ENCODE measurements around the gene TGFB2. TPM values are rescaled to one million over a fixed set of nuclear protein-coding genes. Genes with fewer than 3 reads are reported as not detected.

Gene TGFB2
- polyA plus RNA-seq, 3 donors, result 13.6 to 16.4 (median 15.1) TPM

GRCh38 chr1:218382261-218382660 lies 37.1 kb downstream of the TGFB2 start:
- DNase-seq (ENCODE audit: low read depth in 3 of 3, low spot score in 2 of 3), result no peak

GRCh38 chr1:218383051-218383450 lies 37.9 kb downstream of the TGFB2 start:
- DNase-seq (ENCODE audit: low read depth in 3 of 3, low spot score in 2 of 3), result no peak

DNA sequence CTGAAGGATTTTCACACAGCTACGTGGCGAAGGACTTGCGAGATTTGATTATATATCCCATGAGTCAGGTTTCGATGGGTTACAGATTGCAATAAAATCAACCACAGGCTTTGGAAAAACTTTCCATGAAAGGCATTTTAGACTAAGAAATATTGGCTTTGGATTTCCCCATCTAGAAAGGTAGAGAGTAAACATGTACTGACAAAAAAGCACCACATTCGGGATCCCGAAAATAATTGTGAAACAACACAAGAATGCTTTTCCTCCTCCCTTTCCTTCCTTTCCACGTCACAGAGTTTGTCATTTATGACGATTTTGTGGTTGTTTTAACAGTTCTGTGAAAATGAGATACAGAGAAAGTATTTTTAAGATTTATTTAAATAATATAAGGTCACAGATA lies 38.5 kb downstream of the TGFB2 start:
- DNase-seq (ENCODE audit: low read depth in 3 of 3, low spot score in 2 of 3), result no peak

DNA sequence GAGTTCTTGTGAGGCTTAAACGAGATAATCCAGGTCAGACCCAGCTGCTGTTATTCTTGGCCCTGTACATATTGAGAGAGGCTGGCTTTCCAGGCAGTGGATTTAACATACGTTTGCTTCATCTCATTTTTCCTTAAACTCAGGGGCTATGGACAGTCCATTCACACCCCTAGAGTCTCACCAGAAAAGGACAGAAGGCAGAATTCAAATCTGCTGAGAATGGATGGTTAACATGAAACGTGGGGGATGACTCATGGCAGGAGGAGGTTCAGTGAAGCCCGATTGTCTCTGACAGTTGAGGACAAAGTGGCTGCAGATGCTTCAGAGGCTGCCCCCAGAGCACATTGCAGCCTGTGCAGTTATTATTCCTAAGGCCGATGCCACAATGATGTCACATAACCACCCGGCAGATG lies 39.5 kb downstream of the TGFB2 start:
- no peak for DNase-seq (ENCODE audit: low read depth in 3 of 3, low spot score in 2 of 3)

DNA sequence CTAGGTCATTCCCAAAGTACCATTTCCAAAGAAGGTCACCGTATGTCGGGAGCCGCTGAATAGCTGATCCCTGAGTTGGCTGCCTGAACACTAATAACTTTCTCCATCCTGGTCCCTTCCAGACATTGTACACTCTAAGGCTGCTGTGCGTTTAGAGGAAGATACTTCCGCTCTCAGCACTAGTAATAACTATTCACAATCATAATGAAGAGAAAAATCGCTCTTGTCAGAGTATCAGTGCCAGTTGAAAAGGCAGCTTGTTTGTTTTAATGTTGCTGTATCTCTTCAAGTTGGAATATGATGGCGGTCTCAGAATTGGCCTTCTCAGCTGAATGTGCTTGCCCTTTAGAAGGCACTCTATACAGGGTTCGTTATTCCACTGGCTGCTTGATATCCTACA lies 43.5 kb downstream of the TGFB2 start:
- no peak for DNase-seq (ENCODE audit: low read depth in 3 of 3, low spot score in 2 of 3)

DNA sequence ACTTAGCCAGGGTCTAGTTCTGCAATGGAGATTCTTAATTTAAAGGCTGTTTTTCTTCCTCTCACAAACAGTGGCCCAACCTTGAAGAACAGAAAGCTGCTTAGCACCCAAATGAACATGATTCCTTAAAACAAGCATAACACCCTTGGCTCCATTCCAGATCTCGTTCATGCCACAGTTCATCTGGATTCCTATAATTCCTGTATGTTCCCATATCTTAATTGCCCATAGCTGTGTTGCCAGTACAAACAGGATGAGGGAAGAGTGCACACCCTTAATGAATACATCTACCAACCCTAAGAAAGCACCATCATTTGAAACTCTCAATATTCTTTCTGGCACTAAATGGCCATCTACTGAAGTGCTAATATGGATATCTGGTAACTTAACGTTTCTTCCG lies 45.5 kb downstream of the TGFB2 start:
- DNase-seq (ENCODE audit: low read depth in 3 of 3, low spot score in 2 of 3), result no peak

DNA sequence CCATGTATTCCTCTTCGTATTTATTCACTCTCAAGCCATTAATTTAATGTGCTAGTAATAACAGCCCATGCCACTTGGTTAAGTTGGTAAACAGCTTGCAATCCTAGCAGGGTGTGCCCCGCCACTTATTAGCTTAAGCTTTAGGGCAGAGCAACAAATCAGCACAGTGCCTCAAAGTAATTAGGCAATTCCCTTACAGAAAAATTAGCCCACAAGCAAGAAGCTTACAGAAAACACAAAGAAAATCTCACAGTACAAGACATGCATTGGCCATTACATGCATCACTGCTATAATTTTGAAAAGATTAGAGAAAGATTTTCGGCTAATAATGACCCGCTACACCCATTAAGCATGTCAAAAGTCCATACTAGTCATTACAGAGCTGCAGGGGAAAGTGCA lies 47.6 kb downstream of the TGFB2 start:
- no peak for DNase-seq (ENCODE audit: low read depth in 3 of 3, low spot score in 2 of 3)

DNA sequence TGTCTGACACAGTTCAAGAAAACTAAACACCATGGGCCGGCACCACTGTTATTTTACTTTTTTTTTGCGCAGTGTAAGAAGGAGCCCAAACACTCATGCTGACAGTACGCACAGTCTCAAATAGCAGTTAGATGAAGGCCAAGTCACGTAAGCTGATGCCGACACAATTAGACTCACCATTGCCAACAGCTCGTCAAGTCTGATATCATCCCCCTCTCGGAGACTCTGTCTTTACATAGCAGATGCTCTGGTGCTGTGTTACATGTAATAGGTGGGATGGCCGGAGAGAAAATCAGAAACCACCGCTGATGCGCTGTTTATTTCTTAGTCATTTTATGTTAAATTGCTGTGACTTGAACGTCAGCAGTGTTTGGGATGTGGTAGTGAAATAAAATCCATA lies 49.3 kb downstream of the TGFB2 start:
- no peak for DNase-seq (ENCODE audit: low read depth in 3 of 3, low spot score in 2 of 3)

DNA sequence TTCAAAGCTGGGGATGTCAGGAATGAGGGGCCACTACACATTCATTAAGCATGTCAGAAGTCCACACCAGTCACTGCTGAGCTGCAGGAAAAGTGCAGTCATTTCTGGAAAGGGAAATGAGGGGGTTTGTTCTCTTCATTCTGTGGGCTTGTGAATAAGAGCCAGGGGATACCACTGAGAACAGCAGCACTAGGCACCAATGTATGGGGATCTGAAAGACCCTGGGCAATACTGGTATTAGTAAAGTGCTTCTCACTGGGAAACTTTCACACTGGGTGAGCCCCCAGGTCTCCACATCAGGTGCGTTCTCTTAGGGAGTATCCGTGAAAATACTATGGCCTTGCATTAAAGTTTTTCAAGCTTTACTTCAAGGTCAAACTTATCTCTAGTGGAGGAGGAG lies 49.9 kb downstream of the TGFB2 start:
- DNase-seq (ENCODE audit: low read depth in 3 of 3, low spot score in 2 of 3), result no peak

DNA sequence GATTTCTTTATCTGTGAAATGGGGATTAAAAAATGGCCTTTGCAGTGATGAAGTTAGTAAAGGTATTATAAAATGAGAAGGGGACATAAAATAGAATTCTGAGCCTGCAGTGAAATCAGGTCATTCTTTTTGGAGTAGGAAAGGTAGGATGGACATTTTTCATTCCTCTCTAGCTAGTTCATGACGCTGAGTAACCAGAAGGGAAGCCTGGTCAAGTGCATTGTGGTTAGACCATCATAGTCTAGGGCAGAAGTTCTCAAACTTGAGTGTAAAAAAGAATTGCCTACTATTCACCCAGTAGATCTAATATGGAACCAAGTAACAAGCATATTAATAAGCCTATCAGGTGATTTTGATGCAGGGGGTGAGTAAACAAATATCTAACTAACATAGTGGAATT lies 50.8 kb downstream of the TGFB2 start:
- no peak for DNase-seq (ENCODE audit: low read depth in 3 of 3, low spot score in 2 of 3)

DNA sequence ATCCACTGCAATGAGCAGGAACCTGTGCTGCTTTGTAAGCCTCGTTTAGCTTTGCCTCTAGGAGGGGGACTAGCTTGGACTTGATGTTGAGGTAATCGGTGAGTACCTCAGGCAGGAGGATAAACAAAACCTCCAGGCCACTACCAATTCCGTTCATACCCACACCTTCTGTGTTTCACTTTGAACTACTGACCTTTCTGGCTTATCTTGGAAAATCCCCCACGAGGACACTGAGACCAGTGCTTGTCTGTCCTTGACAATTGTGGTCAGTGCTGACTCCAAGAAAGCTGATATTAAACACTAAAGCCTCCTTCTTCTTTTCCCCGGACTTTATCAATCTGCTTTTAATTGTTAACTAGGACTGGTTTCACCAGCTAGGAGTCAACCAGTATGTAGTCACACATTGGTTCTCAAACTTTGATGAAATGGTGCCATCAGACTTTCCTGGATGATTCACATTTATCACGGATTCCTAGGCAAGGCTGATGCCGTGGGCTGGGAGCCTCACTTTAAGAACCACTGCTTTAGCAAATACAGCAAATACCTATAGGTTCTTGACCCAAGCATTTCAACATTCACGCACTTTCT lies 52.7 kb downstream of the TGFB2 start:
- no peak for DNase-seq (ENCODE audit: low read depth in 3 of 3, low spot score in 2 of 3)

DNA sequence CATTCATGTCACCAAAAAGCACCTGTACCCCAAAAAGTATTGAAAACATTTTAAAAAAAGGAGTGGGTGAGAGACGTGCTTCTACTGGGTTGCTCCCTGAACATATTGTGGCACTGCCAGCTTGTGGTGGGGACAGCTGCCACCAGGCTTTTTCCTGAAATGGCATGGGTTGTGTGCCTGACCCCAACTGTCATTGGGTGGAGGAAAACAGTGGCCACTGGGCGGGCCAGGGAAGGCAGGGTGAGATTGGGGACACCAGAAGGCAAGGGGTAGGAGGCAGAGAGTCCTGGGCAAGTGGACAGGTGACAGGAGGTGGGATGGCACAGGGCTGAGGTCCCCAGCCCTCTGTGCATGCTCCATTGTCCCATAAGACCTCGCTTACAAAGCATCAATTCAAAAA lies 55.5 kb downstream of the TGFB2 start:
- no peak for DNase-seq (ENCODE audit: low read depth in 3 of 3, low spot score in 2 of 3)

DNA sequence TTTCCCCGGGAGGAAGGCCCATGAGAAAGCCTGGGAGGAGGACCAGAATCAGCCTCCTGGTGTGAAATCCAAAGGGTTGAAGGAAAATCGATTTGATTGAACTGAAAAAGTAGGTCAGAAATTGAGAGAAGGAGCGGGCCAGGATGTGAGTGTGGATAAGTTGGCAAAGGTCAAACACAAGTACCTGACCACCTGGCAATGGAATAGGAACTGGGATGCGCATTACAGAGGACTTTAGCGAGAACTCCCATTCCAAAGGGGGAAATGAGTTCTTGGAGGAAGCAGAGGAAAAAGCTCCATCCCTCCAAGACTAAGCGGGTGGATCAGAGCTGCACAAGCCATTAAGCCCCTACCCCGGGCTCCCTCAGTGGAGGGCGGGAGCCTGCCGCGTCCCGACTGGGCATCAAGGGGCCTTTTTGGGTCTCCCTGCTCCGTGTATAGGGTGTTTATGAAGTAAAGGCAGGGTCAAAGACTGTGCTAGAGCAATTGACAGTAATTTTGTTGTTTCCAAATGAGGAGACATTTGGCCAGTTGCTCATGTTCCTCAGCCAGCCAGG lies 56.4 kb downstream of the TGFB2 start:
- DNase-seq (ENCODE audit: low read depth in 3 of 3, low spot score in 2 of 3), result no peak

- DNase-seq (ENCODE audit: low read depth in 3 of 3, low spot score in 2 of 3), result no peak
Measured at GRCh38 chr1:218401998-218402785, 57.1 kb downstream of the TGFB2 start.

GRCh38 chr1:218402786-218403120 lies 57.6 kb downstream of the TGFB2 start:
- DNase-seq (ENCODE audit: low read depth in 3 of 3, low spot score in 2 of 3), result no peak

- DNase-seq (ENCODE audit: low read depth in 3 of 3, low spot score in 2 of 3), result no peak
Measured at GRCh38 chr1:218403300-218403699, 58.2 kb downstream of the TGFB2 start.

DNA sequence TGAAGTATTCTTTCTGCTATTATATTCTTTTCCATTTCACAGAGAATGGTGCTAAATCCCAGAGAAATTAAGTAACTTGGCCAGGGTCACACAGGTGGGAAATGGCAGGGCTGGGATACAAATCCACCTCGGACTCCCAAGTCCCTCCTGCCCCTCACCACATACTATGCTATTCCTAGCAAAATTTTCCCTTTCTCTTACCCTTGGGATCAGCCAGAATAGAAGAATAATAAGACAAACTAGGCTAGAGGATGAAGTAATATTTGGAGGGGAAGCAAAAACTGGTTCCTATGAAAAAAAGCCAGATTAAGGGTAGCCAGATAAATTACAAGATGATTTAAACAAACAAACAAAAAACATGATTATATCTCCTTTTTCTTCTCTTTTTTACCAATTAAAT lies 62.5 kb downstream of the TGFB2 start:
- no peak for DNase-seq (ENCODE audit: low read depth in 3 of 3, low spot score in 2 of 3)

DNA sequence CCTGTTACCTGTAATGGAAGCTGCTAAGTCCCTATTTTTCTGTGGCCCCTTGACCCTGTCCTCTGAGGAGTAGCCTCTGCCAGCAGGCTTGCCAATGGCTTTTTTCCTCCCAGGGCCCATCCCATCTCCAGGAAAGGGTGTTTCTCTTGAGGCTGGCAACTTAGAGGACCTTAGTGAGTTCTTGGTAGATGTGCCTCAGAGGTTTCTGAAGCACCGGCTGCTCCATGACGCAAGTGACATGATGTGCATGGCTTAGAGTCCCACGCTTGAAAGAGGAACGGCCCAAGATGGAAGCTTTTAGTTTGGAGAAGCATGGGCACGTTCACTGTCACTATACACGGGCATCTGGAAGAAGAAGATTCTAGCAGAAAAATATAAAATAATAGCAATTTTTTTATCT lies 63.0 kb downstream of the TGFB2 start:
- no peak for DNase-seq (ENCODE audit: low read depth in 3 of 3, low spot score in 2 of 3)

GRCh38 chr1:218408942-218409341 lies 63.8 kb downstream of the TGFB2 start:
- no peak for DNase-seq (ENCODE audit: low read depth in 3 of 3, low spot score in 2 of 3)

DNA sequence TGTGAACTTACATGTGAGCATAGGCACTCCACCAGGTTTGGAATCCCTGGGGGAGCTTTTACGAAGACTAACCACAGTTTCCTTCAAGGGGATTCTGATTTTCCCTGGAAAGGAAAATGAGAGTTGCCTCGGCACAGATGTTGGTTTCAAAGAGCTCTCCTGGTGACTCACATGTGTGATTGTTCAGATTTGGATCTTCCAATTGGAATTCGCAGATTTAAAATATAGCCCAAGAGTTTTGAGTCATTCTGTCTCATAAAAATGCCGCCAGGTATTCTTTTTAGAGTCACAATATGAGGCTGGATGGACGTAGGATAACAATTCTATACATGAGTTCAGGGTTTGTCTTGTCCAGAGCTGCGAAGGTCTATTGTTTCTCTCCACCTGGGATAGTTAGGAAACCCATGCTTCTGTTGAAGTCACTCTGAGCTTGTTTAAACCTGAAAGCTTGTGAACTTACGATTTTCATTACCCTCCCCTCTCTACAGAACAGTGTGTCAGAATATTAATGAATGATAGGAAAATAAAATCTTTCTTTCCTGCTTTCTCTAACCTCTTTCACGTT lies 64.9 kb downstream of the TGFB2 start:
- no peak for DNase-seq (ENCODE audit: low read depth in 3 of 3, low spot score in 2 of 3)

DNA sequence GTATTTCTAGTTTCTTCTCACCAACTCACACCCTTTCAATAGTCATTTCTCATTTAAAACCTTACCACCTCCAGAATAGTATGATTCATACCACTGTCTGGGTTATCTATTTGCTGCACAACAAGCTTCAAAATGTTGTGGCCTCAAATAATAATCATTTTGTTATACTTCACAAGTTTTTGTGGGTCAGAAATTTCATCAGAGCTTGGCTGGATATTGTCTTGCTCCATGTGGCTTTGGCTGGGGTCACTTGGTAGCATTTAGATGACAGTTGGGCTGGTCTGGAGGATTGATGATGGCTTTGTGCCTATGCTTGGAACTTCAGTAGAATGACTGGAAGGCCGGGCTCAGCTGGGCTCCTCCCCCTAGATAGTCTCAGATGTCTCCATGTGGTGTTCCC lies 66.0 kb downstream of the TGFB2 start:
- no peak for DNase-seq (ENCODE audit: low read depth in 3 of 3, low spot score in 2 of 3)

DNA sequence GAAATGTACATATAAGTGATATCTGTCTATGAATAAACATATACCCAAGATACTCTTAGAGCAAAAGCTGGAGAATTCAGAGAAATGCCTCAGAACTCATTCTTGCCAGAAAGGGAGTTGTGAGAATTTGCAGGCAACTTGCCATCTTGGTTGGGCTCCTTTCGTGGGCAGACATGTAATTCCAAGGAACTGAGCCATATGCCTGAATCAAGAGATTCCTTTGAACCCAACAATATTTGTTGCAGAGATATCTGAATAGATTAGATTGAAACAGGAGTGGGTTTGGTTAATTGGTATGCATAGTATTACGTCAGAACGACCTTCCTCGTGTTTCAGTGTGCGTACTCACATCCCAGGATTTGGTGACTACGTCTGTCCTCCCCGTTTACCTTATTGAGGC lies 67.0 kb downstream of the TGFB2 start:
- no peak for DNase-seq (ENCODE audit: low read depth in 3 of 3, low spot score in 2 of 3)

Measured in right renal cortex interstitium (tissue), 3 donors.